HG02610 (cell line): ENCODE measurements around the gene ACTN2.

Experiments used
- ATAC-seq: cut with Tn5 transposase; IDR thresholded peaks from one replicate; pipeline ENCODE4 v1.9.1; 2021; ENCODE audit warnings: mild to moderate bottlenecking, moderate library complexity; ENCODE audit not compliant: unreplicated experiment

Gene ACTN2

GRCh38 chr1:236812334-236813030, 126.2 kb downstream of the ACTN2 start:
- no peak for ATAC-seq
